ENCODE measurements around the gene VSIG10L. TPM values are rescaled to one million over a fixed set of nuclear protein-coding genes. Genes with fewer than 3 reads are reported as not detected.

The VSIG10L gene
- total RNA-seq, 1 experiment from 2014 or later, result 3.5 TPM

GRCh38 chr19:51389143-51389542, 47.2 kb upstream of the VSIG10L start:
- no peaks in the 10 kb centered on the region for H3K27me3 ChIP-seq (ENCODE audit: low read length)
- H3K36me3 ChIP-seq (ENCODE audit: low read depth, low read length), result no peaks in the 10 kb centered on the region
- POLR2A ChIA-PET (ENCODE audit: unreplicated experiment), result no interaction called here
- H3K79me2 ChIP-seq (ENCODE audit: low read length), result no peaks in the 10 kb centered on the region
- TF ChIP-seq, protein P1, sequence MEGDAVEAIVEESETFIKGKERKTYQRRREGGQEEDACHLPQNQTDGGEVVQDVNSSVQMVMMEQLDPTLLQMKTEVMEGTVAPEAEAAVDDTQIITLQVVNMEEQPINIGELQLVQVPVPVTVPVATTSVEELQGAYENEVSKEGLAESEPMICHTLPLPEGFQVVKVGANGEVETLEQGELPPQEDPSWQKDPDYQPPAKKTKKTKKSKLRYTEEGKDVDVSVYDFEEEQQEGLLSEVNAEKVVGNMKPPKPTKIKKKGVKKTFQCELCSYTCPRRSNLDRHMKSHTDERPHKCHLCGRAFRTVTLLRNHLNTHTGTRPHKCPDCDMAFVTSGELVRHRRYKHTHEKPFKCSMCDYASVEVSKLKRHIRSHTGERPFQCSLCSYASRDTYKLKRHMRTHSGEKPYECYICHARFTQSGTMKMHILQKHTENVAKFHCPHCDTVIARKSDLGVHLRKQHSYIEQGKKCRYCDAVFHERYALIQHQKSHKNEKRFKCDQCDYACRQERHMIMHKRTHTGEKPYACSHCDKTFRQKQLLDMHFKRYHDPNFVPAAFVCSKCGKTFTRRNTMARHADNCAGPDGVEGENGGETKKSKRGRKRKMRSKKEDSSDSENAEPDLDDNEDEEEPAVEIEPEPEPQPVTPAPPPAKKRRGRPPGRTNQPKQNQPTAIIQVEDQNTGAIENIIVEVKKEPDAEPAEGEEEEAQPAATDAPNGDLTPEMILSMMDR (conservative IDR thresholded peaks at IDR 0.05; ENCODE audit: low read depth, low read length), result no peak
- no peak for TF ChIP-seq EZH2phosphoT487 (IDR thresholded peaks at IDR 0.05; ENCODE audit: borderline replicate concordance, low read length)
- no peak for TF ChIP-seq EZH2 (IDR thresholded peaks at IDR 0.05; ENCODE audit: low read length, unreplicated experiment)
- no peaks in the 10 kb centered on the region for H3F3A ChIP-seq (ENCODE audit: low read length, unreplicated experiment)
- no peak overlapping the region for H3K4me2 ChIP-seq (ENCODE audit: low read length)
- no peak overlapping the region for H3K27ac ChIP-seq (ENCODE audit: low read length)
- CTCF ChIA-PET, result no interaction called here
- H3K9me3 ChIP-seq (ENCODE audit: low read length), result no peaks in the 10 kb centered on the region
- H4K20me1 ChIP-seq (ENCODE audit: low read length), result no peaks in the 10 kb centered on the region
- peaks cover 5% of the 10 kb centered on the region; the same call in 1 of the 2 replicates for H3K4me1 ChIP-seq (ENCODE audit: insufficient read depth, low read length)
- no TSS peak for BruUV-seq (replicated peaks)
- no peaks in the 10 kb centered on the region for H3K9me2 ChIP-seq (replicated peaks; ENCODE audit: low read length)
- ATAC-seq, result no peak
- H2AFZ ChIP-seq (ENCODE audit: low read length), result no peak overlapping the region
- intact Hi-C loops (cut with micrococcal nuclease), result no loop called here
- H3K4me3 ChIP-seq (ENCODE audit: low read length), result no peak overlapping the region
- DNase-seq, result no peak
- H3K9ac ChIP-seq (ENCODE audit: low read length), result no peak overlapping the region

DNA sequence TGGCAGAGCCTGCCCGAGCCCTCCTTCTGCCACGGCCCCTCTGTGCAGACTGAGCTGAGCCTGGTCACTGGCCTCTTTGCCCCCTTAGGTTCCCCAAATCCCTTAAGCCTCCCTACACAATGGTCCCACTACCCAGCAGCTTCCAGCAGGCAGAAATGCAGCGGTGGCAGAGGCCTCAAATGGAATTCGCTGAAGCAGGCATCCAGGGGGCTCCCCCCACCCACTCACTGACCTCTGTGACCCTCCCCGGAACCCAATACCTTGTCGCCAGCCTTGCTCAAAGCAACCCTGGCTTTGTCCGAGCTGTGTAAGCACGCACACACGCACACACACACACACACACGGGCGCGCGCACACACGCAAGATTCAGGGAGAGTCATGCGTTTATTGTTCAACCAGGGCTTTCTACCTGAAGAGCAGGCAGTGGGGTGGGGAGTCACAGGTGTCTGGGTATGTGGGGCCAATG, 46.0 kb upstream of the VSIG10L start, which contains the start of gene LIM2:
TSS of gene LIM2 (minus strand) at position 51 of the 466 bp plus-strand sequence. CDS start 531 bp downstream, outside the sequence.
- H3K36me3 ChIP-seq (ENCODE audit: low read depth, low read length), result no peaks in the 10 kb centered on the region
- H3F3A ChIP-seq (ENCODE audit: low read length, unreplicated experiment), result no peaks in the 10 kb centered on the region
- H3K27me3 ChIP-seq (ENCODE audit: low read length), result no peaks in the 10 kb centered on the region
- no peaks in the 10 kb centered on the region for H4K20me1 ChIP-seq (ENCODE audit: low read length)
- ATAC-seq (no peak), DNase-seq (no peak)
- ChIA-PET POLR2A (ENCODE audit: unreplicated experiment) (no interaction called here), CTCF (no interaction called here)
- no peaks in the 10 kb centered on the region for H3K9me3 ChIP-seq (ENCODE audit: low read length)
- no TSS peak for BruUV-seq (replicated peaks)
- H3K27ac ChIP-seq (ENCODE audit: low read length), result no peak within 1 kb of the TSS
- intact Hi-C loops (cut with micrococcal nuclease), result no loop called here
- no peak within 1 kb of the TSS for H3K4me3 ChIP-seq (ENCODE audit: low read length)
- no peak within 1 kb of the TSS for H2AFZ ChIP-seq (ENCODE audit: low read length)
- TF ChIP-seq EZH2 (IDR thresholded peaks at IDR 0.05; ENCODE audit: low read length, unreplicated experiment) (no peak), EZH2phosphoT487 (IDR thresholded peaks at IDR 0.05; ENCODE audit: borderline replicate concordance, low read length) (no peak)
- TF ChIP-seq, protein P1 (conservative IDR thresholded peaks at IDR 0.05; ENCODE audit: low read depth, low read length), result no peak
- H3K4me2 ChIP-seq (ENCODE audit: low read length), result no peak within 1 kb of the TSS
- H3K79me2 ChIP-seq (ENCODE audit: low read length), result no peaks in the 10 kb centered on the region
- no peak within 1 kb of the TSS for H3K9ac ChIP-seq (ENCODE audit: low read length)
- H3K9me2 ChIP-seq (replicated peaks; ENCODE audit: low read length), result no peaks in the 10 kb centered on the region
- H3K4me1 ChIP-seq (ENCODE audit: insufficient read depth, low read length), result no peaks in the 10 kb centered on the region

- Histone ChIP-seq H3K9me2 (replicated peaks; ENCODE audit: low read length) (no peaks in the 10 kb centered on the region), H3K27ac (ENCODE audit: low read length) (no peak overlapping the region), H3K27me3 (ENCODE audit: low read length) (no peaks in the 10 kb centered on the region), H3K4me2 (ENCODE audit: low read length) (no peak overlapping the region), H3F3A (ENCODE audit: low read length, unreplicated experiment) (no peaks in the 10 kb centered on the region), H3K9me3 (ENCODE audit: low read length) (no peaks in the 10 kb centered on the region), H3K36me3 (ENCODE audit: low read depth, low read length) (no peaks in the 10 kb centered on the region), H3K4me1 (ENCODE audit: insufficient read depth, low read length) (no peaks in the 10 kb centered on the region), H4K20me1 (ENCODE audit: low read length) (no peaks in the 10 kb centered on the region), H3K4me3 (ENCODE audit: low read length) (no peak overlapping the region), H3K9ac (ENCODE audit: low read length) (no peak overlapping the region), H3K79me2 (ENCODE audit: low read length) (no peaks in the 10 kb centered on the region), H2AFZ (ENCODE audit: low read length) (no peak overlapping the region)
- intact Hi-C loops (cut with micrococcal nuclease), result no loop called here
- ChIA-PET CTCF (no interaction called here), POLR2A (ENCODE audit: unreplicated experiment) (no interaction called here)
- ATAC-seq (no peak), DNase-seq (no peak)
- TF ChIP-seq, protein P1 (conservative IDR thresholded peaks at IDR 0.05; ENCODE audit: low read depth, low read length), result no peak
- TF ChIP-seq EZH2phosphoT487 (IDR thresholded peaks at IDR 0.05; ENCODE audit: borderline replicate concordance, low read length) (no peak), EZH2 (IDR thresholded peaks at IDR 0.05; ENCODE audit: low read length, unreplicated experiment) (no peak)
- no TSS peak for BruUV-seq (replicated peaks)
These were observed 45.1 kb upstream of the VSIG10L start for GRCh38 chr19:51386882-51387520.
